Measurements from ENCODE around the gene PCDH12. TPM values are rescaled to one million over a fixed set of nuclear protein-coding genes. Genes with fewer than 3 reads are reported as not detected.

The PCDH12 gene
- total and polyA plus RNA-seq, 2 of the 8 experiments (the other 6 are each of a cell fraction or from before 2014, with no cell fraction given): 0.06 to 0.17 TPM

- ChIA-PET CTCF (ENCODE audit: partially characterized antibody) (interaction anchor here (0.6 kb wide), 2 partner anchors 26 to 264 kb away, joined by 3 read pairs; no protein-coding TSS in a partner anchor), POLR2A (ENCODE audit: partially characterized antibody) (interaction anchor here (1.9 kb wide), 1 partner anchor 26 kb away, joined by 4 read pairs; no protein-coding TSS in a partner anchor)
- H3K36me3 ChIP-seq (ENCODE audit: control insufficient read depth in 2 of 4, insufficient read depth in 4 of 4, low read length in 3 of 4): no peaks in the 10 kb centered on the region
- no peak overlapping the region for H3K27ac ChIP-seq (ENCODE audit: low read depth, low read length)
- no peak overlapping the region for H2AFZ ChIP-seq (ENCODE audit: low read length)
- no peak overlapping the region for H2BK120ac ChIP-seq (replicated peaks; ENCODE audit: low read depth, low read length)
- no peaks in the 10 kb centered on the region for H3K9me3 ChIP-seq (ENCODE audit: insufficient read depth in 2 of 2, low read depth in 1 of 2, low read length in 1 of 2)
- H2BK20ac ChIP-seq (ENCODE audit: low read length): no peak overlapping the region
- H3K14ac ChIP-seq (ENCODE audit: insufficient read length): no peak overlapping the region
- no peak for DNase-seq (ENCODE audit: low read depth in 1 of 2, low spot score in 2 of 2)
- H2BK5ac ChIP-seq (ENCODE audit: low read depth, low read length): no peak overlapping the region
- peaks cover 0 to 12% (median 6%) of the 10 kb centered on the region in 4 experiments; a peak in 5 of 7 replicates for H3K27me3 ChIP-seq (replicated peaks in 1 of 4; ENCODE audit: control insufficient read depth in 3 of 4, extremely low read depth in 1 of 4, insufficient read depth in 3 of 4, low read length in 3 of 4)
- H2BK15ac ChIP-seq (ENCODE audit: low read length): no peak overlapping the region
- no peaks in the 10 kb centered on the region for H3K79me1 ChIP-seq (ENCODE audit: low read depth, low read length)
- no peak overlapping the region for H4K8ac ChIP-seq (ENCODE audit: extremely low read depth, insufficient read depth, low read length)
- H3K23me2 ChIP-seq (ENCODE audit: low read depth, low read length): peaks cover 3% of the 10 kb centered on the region; the same call in 1 of the 2 replicates
- H3K9ac ChIP-seq (replicated peaks in 1 of 4; ENCODE audit: extremely low read depth in 1 of 4, low read depth in 3 of 4, low read length in 3 of 4): no peak overlapping the region
- H3K4ac ChIP-seq (replicated peaks; ENCODE audit: insufficient read length, low read depth, low read length): no peak overlapping the region
- H4K20me1 ChIP-seq (replicated peaks in 1 of 2; ENCODE audit: control insufficient read depth in 1 of 2, insufficient read depth in 2 of 2, low read length in 2 of 2): no peaks in the 10 kb centered on the region
- no peak for FAIRE-seq
- no peaks in the 10 kb centered on the region for H3K79me2 ChIP-seq (ENCODE audit: control insufficient read depth in 1 of 2, insufficient read depth in 2 of 2, low read length in 2 of 2)
- peaks cover 3 to 7% (median 5%) of the 10 kb centered on the region in 4 experiments; a peak in 6 of 7 replicates for H3K4me1 ChIP-seq (replicated peaks in 1 of 4; ENCODE audit: control insufficient read depth in 3 of 4, insufficient read depth in 4 of 4, low read length in 3 of 4)
- no peak for TF ChIP-seq KDM5A (IDR thresholded peaks at IDR 0.05; ENCODE audit: low read length)
- no peak for TF ChIP-seq GABPA (IDR thresholded peaks at IDR 0.05; ENCODE audit: borderline replicate concordance, insufficient read depth, low read length)
- no peak for TF ChIP-seq BCL11A (IDR thresholded peaks at IDR 0.05; ENCODE audit: low read depth in 2 of 2, low read length in 2 of 2)
- TF ChIP-seq POLR2AphosphoS5 (IDR thresholded peaks at IDR 0.05; ENCODE audit: low read depth, low read length): no peak
- no peak overlapping the region for H3K56ac ChIP-seq (replicated peaks; ENCODE audit: insufficient read length, low read depth, low read length)
- no peak overlapping the region for H2BK12ac ChIP-seq (ENCODE audit: low read depth, low read length)
- H2AK5ac ChIP-seq (ENCODE audit: low read depth, low read length): no peak overlapping the region
- 89% methylated on average over 4 of the region's 4 CpGs; no CpG with 5 or more reads in 1 of the 2 experiments for WGBS, 2 experiments (ENCODE audit: extremely low coverage in 1 of 2, insufficient coverage in 1 of 2, insufficient read length in 1 of 2, insufficient replicate concordance in 2 of 2, low coverage in 1 of 2, low lambda C conversion rate in 2 of 2, missing lambda C conversion rate in 1 of 2)
- no peak overlapping the region for H3K18ac ChIP-seq (ENCODE audit: extremely low read depth, low read length)
- no peak overlapping the region for H3K4me3 ChIP-seq (ENCODE audit: extremely low read depth in 1 of 4, insufficient read depth in 2 of 4, low read depth in 3 of 4, low read length in 4 of 4)
- no peak overlapping the region for H4K91ac ChIP-seq (replicated peaks; ENCODE audit: insufficient read length, low read length)
- H3K23ac ChIP-seq (ENCODE audit: insufficient read length): no peak overlapping the region
- H4K5ac ChIP-seq (ENCODE audit: insufficient read length, low read depth, low read length): no peak overlapping the region
- H3K4me2 ChIP-seq (ENCODE audit: insufficient read depth in 1 of 2, low read depth in 2 of 2, low read length in 2 of 2): no peak overlapping the region
Observed at GRCh38 chr5:141909212-141909611, 48.8 kb downstream of the PCDH12 start.
